HepG2 (cell line): Measurements from ENCODE around the gene MAP1LC3A. TPM values are rescaled to one million over a fixed set of nuclear protein-coding genes. Genes with fewer than 3 reads are reported as not detected.

Source experiments
- BHLHE40 ChIP-seq: IDR thresholded peaks from 2 replicates; pipeline ENCODE4 v1.6.1; 2011; ENCODE audit warnings: low read length, improper control_type of control experiment
- CREB3 ChIP-seq: sonication (generic); formaldehyde crosslinking; IDR thresholded peaks from 2 replicates; pipeline ENCODE4 v1.5.0; 2020; ENCODE audit warnings: missing genetic modification reagents
- FLYWCH1 ChIP-seq: sonication (generic); formaldehyde crosslinking; IDR thresholded peaks from 2 replicates; pipeline ENCODE4 v1.8.1; 2023; ENCODE audit warnings: mild to moderate bottlenecking, missing genetic modification reagents
- MAFK ChIP-seq, 2 experiments: IDR thresholded peaks in 1 of 2; conservative IDR thresholded peaks in 1 of 2; 2 replicates each; pipeline ENCODE4 v1.6.1; 2011; ENCODE audit warnings: improper control_type of control experiment in 2 of 2, low read length in 2 of 2
- PBX2 ChIP-seq: IDR thresholded peaks from 2 replicates; pipeline ENCODE4 v1.6.1; 2016; ENCODE audit warnings: control low read depth
- POGZ ChIP-seq: sonication (generic); formaldehyde crosslinking; IDR thresholded peaks from 2 replicates; pipeline ENCODE4 v1.4.0; 2020; ENCODE audit warnings: mild to moderate bottlenecking, missing genetic modification reagents
- POLR2AphosphoS5 ChIP-seq: IDR thresholded peaks from 2 replicates; pipeline ENCODE4 v1.6.1; 2012; ENCODE audit warnings: low read depth, low read length
- RNF2 ChIP-seq: fragments of 450-650 bp; conservative IDR thresholded peaks from 2 replicates; pipeline ENCODE4 v1.6.1; 2016; ENCODE audit warnings: low read depth
- RNF219 ChIP-seq: sonication (generic); formaldehyde crosslinking; IDR thresholded peaks from 2 replicates; pipeline ENCODE4 v1.5.0; 2020; ENCODE audit warnings: mild to moderate bottlenecking, missing genetic modification reagents
- TFAP4 ChIP-seq: sonication (generic); IDR thresholded peaks from 2 replicates; pipeline ENCODE4 v1.6.1; 2016; ENCODE audit warnings: low read depth, borderline replicate concordance
- ZBTB40 ChIP-seq, 2 experiments: fragments of 450-650 bp in 1 of 2; sonication (generic) in 1 of 2; formaldehyde crosslinking in 1 of 2; IDR thresholded peaks; 2 replicates each; pipeline versions ENCODE4 v1.6.1 to v1.8.0; 2016 to 2022; ENCODE audit warnings: antibody characterized with exemption in 1 of 2, mild to moderate bottlenecking in 1 of 2, missing genetic modification reagents in 1 of 2
- ZNF589 ChIP-seq: sonication (generic); formaldehyde crosslinking; conservative IDR thresholded peaks from 2 replicates; pipeline ENCODE4 v1.8.0; 2022; ENCODE audit warnings: mild to moderate bottlenecking, moderate library complexity, missing genetic modification reagents
- ZNF619 ChIP-seq: sonication (generic); formaldehyde crosslinking; IDR thresholded peaks from 2 replicates; pipeline ENCODE4 v1.4.0; 2020; ENCODE audit warnings: mild to moderate bottlenecking, missing genetic modification reagents
- polyA plus RNA-seq, 8 experiments: library from polyadenylated mRNA; depleted of rRNA in 3 of 8; stranded (reverse) in 7 of 8; unstranded in 1 of 8; fragments of >200 nt; fragmentation: Illumina TruSeq in 4 of 8; extraction: Trizol in 4 of 8; gene quantifications; 2 replicates each; pipeline versions ENCODE4 v1.2.1 to v1.2.3, GENCODE V29; 2011 to 2016; ENCODE audit warnings: low read depth in 4 of 8, missing spikeins in 1 of 8, mixed read lengths in 1 of 8; ENCODE audit not compliant: insufficient read depth in 1 of 8
- total RNA-seq, 5 experiments: library from RNA; depleted of rRNA; stranded (reverse); fragments of >200 nt; fragmentation: Illumina TruSeq; extraction: Trizol; gene quantifications; 2 replicates each; pipeline ENCODE4 v1.2.3, GENCODE V29; 2016; ENCODE audit warnings: low read depth in 1 of 5

MAP1LC3A gene
- total and polyA plus RNA-seq, 2 of the 13 experiments (the other 11 are each of a cell fraction or from before 2014, with no cell fraction given): not detected

- TF ChIP-seq POGZ (CRISPR knock-in tag): peak; percentile 86
- no peak for TF ChIP-seq MAFK (conservative IDR thresholded peaks at IDR 0.05 in 1 of 2, IDR thresholded peaks at IDR 0.05 in 1 of 2; ENCODE audit: low read length in 2 of 2)
- TF ChIP-seq PBX2 (CRISPR knock-in tag): peak; percentile 97
- no peak for TF ChIP-seq ZBTB40 (IDR thresholded peaks at IDR 0.05)
- peak; percentile 49; the same call in 1 of the 2 replicates for TF ChIP-seq ZBTB40 (CRISPR knock-in tag; IDR thresholded peaks at IDR 0.05)
- TF ChIP-seq RNF219: no peak
- no peak for TF ChIP-seq BHLHE40
- peak; percentile 39 for TF ChIP-seq TFAP4
- peak; percentile 44; the same call in 1 of the 2 replicates for TF ChIP-seq CREB3 (CRISPR knock-in tag)
- TF ChIP-seq FLYWCH1 (CRISPR knock-in tag): peak; percentile 80; the same call in 1 of the 2 replicates
- peak; percentile 98 for TF ChIP-seq POLR2AphosphoS5
- TF ChIP-seq ZNF619: 0 out of 2 replicates have a peak, but pooled peaks have one; percentile 6
- no peak for TF ChIP-seq ZNF589 (CRISPR knock-in tag)
- TF ChIP-seq RNF2: 0 out of 2 replicates have a peak, but pooled peaks have one; percentile 60
Measured at GRCh38 chr20:34516247-34517113, 42.0 kb upstream of the MAP1LC3A start, which contains the start of gene DYNLRB1 (continued).
